Activated naive CD8-positive, alpha-beta T cell treated with anti-CD3 and anti-CD28 coated beads, Interleukin-2, amount 10 ng/mL, durations not matched to agents 7 days and 5 days (primary cell): ENCODE results near the gene SP140L. TPM values are rescaled to one million over a fixed set of nuclear protein-coding genes. Genes with fewer than 3 reads are reported as not detected.
"Not testable (repeated sequence)": the region's sequence is repeated elsewhere in the genome, so short reads cannot be mapped to it uniquely, and the experiment has no call there.

Experiments
- ATAC-seq: fragments of 150-1000 bp; cut with Tn5 transposase; one replicate; pipeline ENCODE4 v1.10.0; 2021; ENCODE audit warnings: low read depth, moderate library complexity
- POLR2A ChIA-PET: fragments of 350-600 bp; sonication (Branson Sonifier 250); formaldehyde crosslinking; loops from one replicate; lab custom pipeline; 2021; ENCODE audit warnings: antibody characterized with exemption; lab: Charles Lee
- DNase-seq: peaks from one replicate; pipeline ENCODE4 v3.0.0; 2021
- H3K27ac Mint-ChIP-seq: one replicate; pipeline ENCODE4 v1.8.0; 2022; ENCODE audit warnings: mild to moderate bottlenecking, mixed read lengths
- H3K27me3 Mint-ChIP-seq: one replicate; pipeline ENCODE4 v1.8.0; 2022; ENCODE audit warnings: mild to moderate bottlenecking, moderate library complexity, mixed read lengths
- H3K36me3 Mint-ChIP-seq: one replicate; pipeline ENCODE4 v1.8.0; 2021; ENCODE audit warnings: mild to moderate bottlenecking, mixed read lengths
- H3K4me1 Mint-ChIP-seq: one replicate; pipeline ENCODE4 v1.8.0; 2021; ENCODE audit warnings: mixed read lengths
- H3K4me3 Mint-ChIP-seq: one replicate; pipeline ENCODE4 v1.8.0; 2022; ENCODE audit warnings: mild to moderate bottlenecking, moderate library complexity, mixed read lengths
- H3K9me3 Mint-ChIP-seq: one replicate; pipeline ENCODE4 v1.8.0; 2021; ENCODE audit warnings: mixed read lengths
- total RNA-seq, 2 experiments: library from RNA; stranded (reverse); gene quantifications; one replicate each; pipeline ENCODE4 v1.2.3, GENCODE V29; 2021

SP140L gene
- total RNA-seq, 2 experiments from 2014 or later = 107 to 115 TPM

GRCh38 chr2:230328155-230328458 lies 1.1 kb downstream of the SP140L start:
- peaks cover 67% of the 10 kb centered on the region for H3K36me3 Mint-ChIP-seq

GRCh38 chr2:230329946-230330605 lies 3.1 kb downstream of the SP140L start:
- ATAC-seq (no peak), DNase-seq (no peak)
- POLR2A ChIA-PET = interaction anchor here (1.6 to 5.9 kb wide), 3 partner anchors 86 to 118 kb away, joined by 4 to 56 read pairs (median 6); partner anchors contain the start of genes SP100 and SP110
- Mint-ChIP-seq H3K4me3 (peak overlapping the region; percentile 97), H3K4me1 (peaks cover 61% of the 10 kb centered on the region), H3K9me3 (peaks cover 4% of the 10 kb centered on the region), H3K27ac (peak overlapping the region; percentile 98), H3K27me3 (no peaks in the 10 kb centered on the region), H3K36me3 (peaks cover 70% of the 10 kb centered on the region)

More at GRCh38 chr2:230328155-230328458, 1.1 kb downstream of the SP140L start:
- peak overlapping the region; percentile 97 for H3K4me3 Mint-ChIP-seq
- peaks cover 3% of the 10 kb centered on the region for H3K9me3 Mint-ChIP-seq
- POLR2A ChIA-PET = interaction anchor here (0.8 to 5.9 kb wide), 10 partner anchors 8 to 135 kb away, joined by 5 to 56 read pairs (median 8); partner anchors contain the start of genes SP100 and SP110
- no peaks in the 10 kb centered on the region for H3K27me3 Mint-ChIP-seq
- ATAC-seq = no peak
- DNase-seq = no peak
- H3K27ac Mint-ChIP-seq = peak overlapping the region; percentile 98
- peaks cover 56% of the 10 kb centered on the region for H3K4me1 Mint-ChIP-seq

- DNase-seq (no peak), ATAC-seq (no peak)
- Mint-ChIP-seq H3K4me3 (peak overlapping the region; percentile 97), H3K27me3 (no peaks in the 10 kb centered on the region), H3K9me3 (peaks cover 4% of the 10 kb centered on the region), H3K27ac (peak overlapping the region; percentile 71), H3K36me3 (peaks cover 72% of the 10 kb centered on the region), H3K4me1 (peaks cover 62% of the 10 kb centered on the region)
- POLR2A ChIA-PET = no interaction called here
These were observed 3.7 kb downstream of the SP140L start for GRCh38 chr2:230330725-230331124.

- H3K36me3 Mint-ChIP-seq = peaks cover 72% of the 10 kb centered on the region
- peaks cover 55% of the 10 kb centered on the region for H3K4me1 Mint-ChIP-seq
- POLR2A ChIA-PET = interaction anchor here (1.8 kb wide), 1 partner anchor 8 kb away, joined by 9 read pairs; the partner anchor contains the start of gene SP140L
- no peak for DNase-seq
- no peak for ATAC-seq
- H3K27me3 Mint-ChIP-seq = no peaks in the 10 kb centered on the region
- peaks cover 10% of the 10 kb centered on the region for H3K9me3 Mint-ChIP-seq
- H3K27ac Mint-ChIP-seq = peak overlapping the region; percentile 77
- H3K4me3 Mint-ChIP-seq = peak overlapping the region; percentile 72
These were observed 8.5 kb downstream of the SP140L start for GRCh38 chr2:230335461-230335863.

GRCh38 chr2:230335864-230336506 lies 9.0 kb downstream of the SP140L start:
- Mint-ChIP-seq H3K27me3 (no peaks in the 10 kb centered on the region), H3K4me3 (peak overlapping the region; percentile 72), H3K4me1 (peaks cover 51% of the 10 kb centered on the region), H3K27ac (peak overlapping the region; percentile 77), H3K36me3 (peaks cover 67% of the 10 kb centered on the region), H3K9me3 (peaks cover 10% of the 10 kb centered on the region)
- ATAC-seq = peak; percentile 45
- no peak for DNase-seq
- POLR2A ChIA-PET = interaction anchor here (1.0 to 1.8 kb wide), 2 partner anchors 9 to 80 kb away, joined by 4 to 9 read pairs; partner anchors contain the start of genes SP100 and SP140L

- peaks cover 61% of the 10 kb centered on the region for H3K36me3 Mint-ChIP-seq
- H3K9me3 Mint-ChIP-seq = peaks cover 21% of the 10 kb centered on the region
- not testable (repeated sequence) for H3K27me3 Mint-ChIP-seq, H3K4me3 Mint-ChIP-seq, H3K27ac Mint-ChIP-seq, ATAC-seq, DNase-seq
- POLR2A ChIA-PET = interaction anchor here (0.7 kb wide), 1 partner anchor 10 kb away, joined by 3 read pairs; no protein-coding TSS in a partner anchor
- H3K4me1 Mint-ChIP-seq = peaks cover 34% of the 10 kb centered on the region
These were observed 15.0 kb downstream of the SP140L start for GRCh38 chr2:230341936-230342528.

- Mint-ChIP-seq H3K9me3 (peaks cover 22% of the 10 kb centered on the region), H3K36me3 (peaks cover 63% of the 10 kb centered on the region), H3K4me1 (peaks cover 37% of the 10 kb centered on the region)
- H3K27me3 Mint-ChIP-seq, POLR2A ChIA-PET, H3K27ac Mint-ChIP-seq, DNase-seq, H3K4me3 Mint-ChIP-seq, ATAC-seq: not testable (repeated sequence)
These were observed 16.1 kb downstream of the SP140L start for GRCh38 chr2:230343041-230343624.

GRCh38 chr2:230343747-230344146 lies 16.8 kb downstream of the SP140L start:
- ATAC-seq (no peak), DNase-seq (no peak)
- Mint-ChIP-seq H3K36me3 (peaks cover 68% of the 10 kb centered on the region), H3K9me3 (peaks cover 22% of the 10 kb centered on the region), H3K27me3 (no peaks in the 10 kb centered on the region), H3K27ac (no peak overlapping the region), H3K4me1 (peaks cover 42% of the 10 kb centered on the region), H3K4me3 (peak overlapping the region; percentile 0)
- POLR2A ChIA-PET = no interaction called here

- Mint-ChIP-seq H3K27me3 (no peaks in the 10 kb centered on the region), H3K4me3 (no peak overlapping the region), H3K36me3 (peaks cover 78% of the 10 kb centered on the region), H3K9me3 (peaks cover 21% of the 10 kb centered on the region), H3K4me1 (peaks cover 59% of the 10 kb centered on the region), H3K27ac (peak overlapping the region; percentile 92)
- POLR2A ChIA-PET = interaction anchor here (3.7 kb wide), 1 partner anchor 18 kb away, joined by 23 read pairs; the partner anchor contains the start of gene SP140L
- DNase-seq (no peak), ATAC-seq (no peak)
These were observed 19.5 kb downstream of the SP140L start for GRCh38 chr2:230346465-230346864.

GRCh38 chr2:230346921-230347533 lies 20.0 kb downstream of the SP140L start:
- no peak for DNase-seq
- POLR2A ChIA-PET = interaction anchor here (3.7 kb wide), 1 partner anchor 19 kb away, joined by 23 read pairs; the partner anchor contains the start of gene SP140L
- Mint-ChIP-seq H3K9me3 (peaks cover 21% of the 10 kb centered on the region), H3K27ac (peak overlapping the region; percentile 92), H3K36me3 (peaks cover 80% of the 10 kb centered on the region), H3K27me3 (no peaks in the 10 kb centered on the region), H3K4me3 (no peak overlapping the region), H3K4me1 (peaks cover 59% of the 10 kb centered on the region)
- no peak for ATAC-seq

- DNase-seq (no peak), ATAC-seq (peak; percentile 69)
- POLR2A ChIA-PET = interaction anchor here (3.7 kb wide), 1 partner anchor 20 kb away, joined by 23 read pairs; the partner anchor contains the start of gene SP140L
- H3K27me3 Mint-ChIP-seq = no peaks in the 10 kb centered on the region
- H3K4me1 Mint-ChIP-seq = peaks cover 59% of the 10 kb centered on the region
- peaks cover 77% of the 10 kb centered on the region for H3K36me3 Mint-ChIP-seq
- peak overlapping the region; percentile 73 for H3K4me3 Mint-ChIP-seq
- peaks cover 22% of the 10 kb centered on the region for H3K9me3 Mint-ChIP-seq
- H3K27ac Mint-ChIP-seq = peak overlapping the region; percentile 92
These were observed 20.8 kb downstream of the SP140L start for GRCh38 chr2:230347659-230348305.

GRCh38 chr2:230348787-230349186 lies 21.8 kb downstream of the SP140L start:
- H3K36me3 Mint-ChIP-seq = peaks cover 71% of the 10 kb centered on the region
- peaks cover 17% of the 10 kb centered on the region for H3K9me3 Mint-ChIP-seq
- peak overlapping the region; percentile 92 for H3K27ac Mint-ChIP-seq
- DNase-seq (no peak), ATAC-seq (peak; percentile 62)
- H3K27me3 Mint-ChIP-seq = no peaks in the 10 kb centered on the region
- peaks cover 51% of the 10 kb centered on the region for H3K4me1 Mint-ChIP-seq
- POLR2A ChIA-PET = interaction anchor here (0.6 to 3.7 kb wide), 4 partner anchors 21 to 129 kb away, joined by 3 to 23 read pairs (median 3); partner anchors contain the start of genes SP110 and SP140L
- H3K4me3 Mint-ChIP-seq = peak overlapping the region; percentile 73
